ENCODE results near the gene STXBP5. TPM values are rescaled to one million over a fixed set of nuclear protein-coding genes. Genes with fewer than 3 reads are reported as not detected.

STXBP5 gene
- total and polyA plus RNA-seq, 2 of the 4 experiments (the other 2 are of a cell fraction): 13.2 to 46.4 TPM

DNA sequence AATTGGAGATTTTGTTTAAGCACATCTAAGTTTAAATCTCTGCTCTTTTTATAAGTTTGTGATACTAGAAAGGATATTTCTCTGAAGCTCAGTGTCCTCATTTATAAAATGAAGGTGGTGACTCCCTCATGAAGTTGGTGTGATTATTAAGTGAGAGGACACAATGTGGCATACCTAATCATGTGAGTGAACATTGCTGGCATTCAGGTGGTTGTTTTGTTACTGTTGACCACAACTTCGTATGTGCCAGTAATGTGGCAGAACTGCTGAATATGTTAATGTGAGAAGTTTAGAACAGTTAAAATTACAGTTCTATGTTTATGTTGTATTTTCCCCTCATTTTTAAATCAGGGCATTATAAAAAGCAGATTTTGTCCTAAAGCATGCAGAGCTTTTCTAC lies 127.2 kb downstream of the STXBP5 start:
- no peak overlapping the region for H3K4me3 ChIP-seq (ENCODE audit: insufficient read depth, low read depth, low read length)
- H3K14ac ChIP-seq (replicated peaks; ENCODE audit: low read depth, low read length): no peak overlapping the region
- no peak overlapping the region for H3K9ac ChIP-seq (ENCODE audit: low read depth, low read length)
- no peak overlapping the region for H2BK5ac ChIP-seq (ENCODE audit: low read depth, low read length, poor library complexity, severe bottlenecking)
- H3K9me3 ChIP-seq (ENCODE audit: control insufficient read depth, insufficient read depth, low read length): no peaks in the 10 kb centered on the region
- no peak overlapping the region for H3K56ac ChIP-seq (ENCODE audit: extremely low read depth, insufficient read depth, low read length)
- ChIA-PET CTCF (no interaction called here), POLR2A (ENCODE audit: unreplicated experiment) (no interaction called here)
- DNase-seq (no peak), ATAC-seq (ENCODE audit: low read depth) (no peak)
- dilution Hi-C loops (cut with HindIII; ENCODE audit: low sequenced_read_pairs, unreplicated experiment) (no loop called here), intact Hi-C loops (cut with micrococcal nuclease) (loop anchor here (5.0 kb wide), 1 partner anchor 41 kb away; no protein-coding TSS in a partner anchor), in situ Hi-C loops (cut with MboI; ENCODE audit: low sequenced_read_pairs) (no loop called here)
- peaks cover 16% of the 10 kb centered on the region for H3K36me3 ChIP-seq (ENCODE audit: control insufficient read depth, insufficient read depth, low read length)
- peaks cover 0 to 6% of the 10 kb centered on the region in 2 experiments; a peak in 2 of 4 replicates for H3K79me1 ChIP-seq (ENCODE audit: low read depth in 1 of 2, low read length in 2 of 2)
- no peak overlapping the region for H4K5ac ChIP-seq (ENCODE audit: low read depth, low read length)
- H3K23ac ChIP-seq (ENCODE audit: low read depth, low read length): no peak overlapping the region
- no peaks in the 10 kb centered on the region for H4K20me1 ChIP-seq (ENCODE audit: insufficient read depth, low read length)
- H2AK9ac ChIP-seq (replicated peaks; ENCODE audit: low read depth, low read length, poor library complexity): no peak overlapping the region
- H3K27ac ChIP-seq (ENCODE audit: insufficient read depth, low read length): no peak overlapping the region
- no peak overlapping the region for H3K18ac ChIP-seq (ENCODE audit: low read depth, low read length)
- H4K8ac ChIP-seq (ENCODE audit: low read depth in 2 of 2, low read length in 2 of 2): no peak overlapping the region
- H3K27me3 ChIP-seq (ENCODE audit: control insufficient read depth, insufficient read depth, low read length): no peaks in the 10 kb centered on the region
- H3K9me1 ChIP-seq (ENCODE audit: insufficient read depth, low read length): no peaks in the 10 kb centered on the region; the same call in 1 of the 2 replicates
- no peaks in the 10 kb centered on the region for H3K4me1 ChIP-seq (ENCODE audit: control insufficient read depth, insufficient read depth, low read length)
- H2AFZ ChIP-seq (replicated peaks; ENCODE audit: low read length, poor library complexity): no peak overlapping the region
- no peak overlapping the region for H3K4me2 ChIP-seq (ENCODE audit: low read depth, low read length)
- no peak overlapping the region for H2BK120ac ChIP-seq (ENCODE audit: low read depth, low read length)
- no peak overlapping the region for H2BK20ac ChIP-seq (ENCODE audit: low read depth, low read length)
- H2BK15ac ChIP-seq (ENCODE audit: low read depth, low read length): no peak overlapping the region
- H3K4ac ChIP-seq (ENCODE audit: low read depth, low read length): no peak overlapping the region
- no peak overlapping the region for H2AK5ac ChIP-seq (ENCODE audit: low read depth, low read length)
- H4K91ac ChIP-seq (ENCODE audit: insufficient read depth, low read depth, low read length): no peak overlapping the region
- WGBS, 2 experiments (ENCODE audit: extremely low coverage in 2 of 2, insufficient read length in 1 of 2): no CpG with 5 or more reads among the region's 1 CpG
- no peak for TF ChIP-seq MAFK (IDR thresholded peaks at IDR 0.05; ENCODE audit: low read depth, low read length)
- TF ChIP-seq MAZ (IDR thresholded peaks at IDR 0.05; ENCODE audit: borderline replicate concordance, low read depth, low read length): no peak
- no peak for TF ChIP-seq RAD21 (IDR thresholded peaks at IDR 0.05; ENCODE audit: low read length)
- TF ChIP-seq POLR2A (IDR thresholded peaks at IDR 0.05; ENCODE audit: low read depth, low read length): no peak
- no peak for TF ChIP-seq FOS (IDR thresholded peaks at IDR 0.05; ENCODE audit: low read depth, low read length)
- no peak for TF ChIP-seq MXI1 (IDR thresholded peaks at IDR 0.05; ENCODE audit: borderline replicate concordance, low read depth, low read length)
- no peak for TF ChIP-seq BHLHE40 (IDR thresholded peaks at IDR 0.05; ENCODE audit: low read depth, low read length)
- no peak for TF ChIP-seq CEBPB (IDR thresholded peaks at IDR 0.05; ENCODE audit: low read depth, low read length)
- TF ChIP-seq, protein P1, sequence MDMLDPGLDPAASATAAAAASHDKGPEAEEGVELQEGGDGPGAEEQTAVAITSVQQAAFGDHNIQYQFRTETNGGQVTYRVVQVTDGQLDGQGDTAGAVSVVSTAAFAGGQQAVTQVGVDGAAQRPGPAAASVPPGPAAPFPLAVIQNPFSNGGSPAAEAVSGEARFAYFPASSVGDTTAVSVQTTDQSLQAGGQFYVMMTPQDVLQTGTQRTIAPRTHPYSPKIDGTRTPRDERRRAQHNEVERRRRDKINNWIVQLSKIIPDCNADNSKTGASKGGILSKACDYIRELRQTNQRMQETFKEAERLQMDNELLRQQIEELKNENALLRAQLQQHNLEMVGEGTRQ (IDR thresholded peaks at IDR 0.05; ENCODE audit: low read depth, low read length): no peak
- no peak for TF ChIP-seq CHD1 (IDR thresholded peaks at IDR 0.05; ENCODE audit: low read depth, low read length)
- no peak for TF ChIP-seq RCOR1 (IDR thresholded peaks at IDR 0.05; ENCODE audit: insufficient replicate concordance, low read length)
- no peak for TF ChIP-seq RFX5 (IDR thresholded peaks at IDR 0.05; ENCODE audit: low read depth, low read length)
- BruUV-seq (replicated peaks): no TSS peak

Data from IMR-90 (cell line).